SU-DHL-6 (cell line): ENCODE measurements around the gene TDRD15.

ENCODE experiments used
- CTCF ChIP-seq: fragments of 200-600 bp; sonication (generic); IDR thresholded peaks from one replicate; pipeline ENCODE4 v1.5.1; 2017; ENCODE audit warnings: antibody characterized with exemption, mild to moderate bottlenecking, low read length, moderate library complexity; ENCODE audit not compliant: insufficient read depth, poor library complexity, severe bottlenecking
- EZH2phosphoT487 ChIP-seq: fragments of 200-600 bp; sonication (generic), shearing (Covaris generic); conservative IDR thresholded peaks from 2 replicates; pipeline ENCODE4 v1.6.1; 2018; ENCODE audit warnings: mild to moderate bottlenecking, antibody characterized with exemption, low read length, moderate library complexity, mixed read lengths

DNA sequence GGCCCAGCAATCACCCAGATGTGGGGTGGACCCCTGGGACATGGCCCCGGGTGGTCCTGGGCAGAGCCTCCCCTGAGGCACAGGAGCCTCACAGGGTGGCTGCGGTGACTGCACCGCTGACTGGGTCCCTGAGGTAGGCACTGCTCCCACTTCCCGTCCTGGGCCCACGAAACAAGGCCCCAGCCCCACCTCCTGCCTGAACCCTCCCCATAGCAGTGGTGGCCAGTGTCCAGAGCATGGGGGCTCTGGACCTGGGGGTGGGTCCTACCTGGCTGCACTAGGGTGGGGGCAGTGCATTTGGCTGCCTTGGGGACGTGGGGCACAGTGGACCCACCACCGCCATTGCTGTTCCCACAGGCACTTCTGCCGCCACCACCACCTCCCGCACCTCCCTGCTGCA is 39.4 kb downstream of the TDRD15 start:
- no peak for TF ChIP-seq EZH2phosphoT487
- TF ChIP-seq CTCF = no peak
